ENCODE data around the gene OR52W1.

Gene OR52W1

DNA sequence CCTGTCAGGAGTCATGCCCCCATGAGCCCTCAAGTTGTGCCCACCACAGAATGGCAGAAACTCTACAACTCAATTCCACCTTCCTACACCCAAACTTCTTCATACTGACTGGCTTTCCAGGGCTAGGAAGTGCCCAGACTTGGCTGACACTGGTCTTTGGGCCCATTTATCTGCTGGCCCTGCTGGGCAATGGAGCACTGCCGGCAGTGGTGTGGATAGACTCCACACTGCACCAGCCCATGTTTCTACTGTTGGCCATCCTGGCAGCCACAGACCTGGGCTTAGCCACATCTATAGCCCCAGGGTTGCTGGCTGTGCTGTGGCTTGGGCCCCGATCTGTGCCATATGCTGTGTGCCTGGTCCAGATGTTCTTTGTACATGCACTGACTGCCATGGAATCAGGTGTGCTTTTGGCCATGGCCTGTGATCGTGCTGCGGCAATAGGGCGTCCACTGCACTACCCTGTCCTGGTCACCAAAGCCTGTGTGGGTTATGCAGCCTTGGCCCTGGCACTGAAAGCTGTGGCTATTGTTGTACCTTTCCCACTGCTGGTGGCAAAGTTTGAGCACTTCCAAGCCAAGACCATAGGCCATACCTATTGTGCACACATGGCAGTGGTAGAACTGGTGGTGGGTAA, at the start of gene OR52W1:
OR52W1 (plus strand) TSS at position 51 of the 637 bp plus-strand sequence; CDS start at position 51, 0 bp downstream.
- no peak within 1 kb of the TSS for H3K9ac ChIP-seq (ENCODE audit: low read depth, low read length)
- H3K4me3 ChIP-seq (ENCODE audit: low read length), result no peak within 1 kb of the TSS
- H3K9me3 ChIP-seq (ENCODE audit: insufficient read depth, low read depth, low read length), result no peaks in the 10 kb centered on the region
- H3K27me3 ChIP-seq (ENCODE audit: insufficient read depth, low read length), result no peaks in the 10 kb centered on the region
- peaks cover 7% of the 10 kb centered on the region for H3K4me1 ChIP-seq (ENCODE audit: insufficient read depth, low read length)
- no peak within 1 kb of the TSS for H3K27ac ChIP-seq (ENCODE audit: low read length)
- H3K36me3 ChIP-seq (ENCODE audit: insufficient read depth, low read depth, low read length), result no peaks in the 10 kb centered on the region

- no peak overlapping the region for H3K4me3 ChIP-seq (ENCODE audit: low read length)
- no peaks in the 10 kb centered on the region for H3K27me3 ChIP-seq (ENCODE audit: insufficient read depth, low read length)
- no peak overlapping the region for H3K9ac ChIP-seq (ENCODE audit: low read depth, low read length)
- no peaks in the 10 kb centered on the region for H3K4me1 ChIP-seq (ENCODE audit: insufficient read depth, low read length)
- no peaks in the 10 kb centered on the region for H3K36me3 ChIP-seq (ENCODE audit: insufficient read depth, low read depth, low read length)
- H3K27ac ChIP-seq (ENCODE audit: low read length), result no peak overlapping the region
- H3K9me3 ChIP-seq (ENCODE audit: insufficient read depth, low read depth, low read length), result no peaks in the 10 kb centered on the region
Observed at GRCh38 chr11:6151117-6151516, 47.9 kb upstream of the OR52W1 start.

GRCh38 chr11:6152126-6152525, 46.9 kb upstream of the OR52W1 start:
- Histone ChIP-seq H3K27ac (ENCODE audit: low read length) (no peak overlapping the region), H3K4me3 (ENCODE audit: low read length) (no peak overlapping the region), H3K9ac (ENCODE audit: low read depth, low read length) (no peak overlapping the region), H3K9me3 (ENCODE audit: insufficient read depth, low read depth, low read length) (no peaks in the 10 kb centered on the region), H3K36me3 (ENCODE audit: insufficient read depth, low read depth, low read length) (no peaks in the 10 kb centered on the region), H3K27me3 (ENCODE audit: insufficient read depth, low read length) (no peaks in the 10 kb centered on the region), H3K4me1 (ENCODE audit: insufficient read depth, low read length) (no peaks in the 10 kb centered on the region)

DNA sequence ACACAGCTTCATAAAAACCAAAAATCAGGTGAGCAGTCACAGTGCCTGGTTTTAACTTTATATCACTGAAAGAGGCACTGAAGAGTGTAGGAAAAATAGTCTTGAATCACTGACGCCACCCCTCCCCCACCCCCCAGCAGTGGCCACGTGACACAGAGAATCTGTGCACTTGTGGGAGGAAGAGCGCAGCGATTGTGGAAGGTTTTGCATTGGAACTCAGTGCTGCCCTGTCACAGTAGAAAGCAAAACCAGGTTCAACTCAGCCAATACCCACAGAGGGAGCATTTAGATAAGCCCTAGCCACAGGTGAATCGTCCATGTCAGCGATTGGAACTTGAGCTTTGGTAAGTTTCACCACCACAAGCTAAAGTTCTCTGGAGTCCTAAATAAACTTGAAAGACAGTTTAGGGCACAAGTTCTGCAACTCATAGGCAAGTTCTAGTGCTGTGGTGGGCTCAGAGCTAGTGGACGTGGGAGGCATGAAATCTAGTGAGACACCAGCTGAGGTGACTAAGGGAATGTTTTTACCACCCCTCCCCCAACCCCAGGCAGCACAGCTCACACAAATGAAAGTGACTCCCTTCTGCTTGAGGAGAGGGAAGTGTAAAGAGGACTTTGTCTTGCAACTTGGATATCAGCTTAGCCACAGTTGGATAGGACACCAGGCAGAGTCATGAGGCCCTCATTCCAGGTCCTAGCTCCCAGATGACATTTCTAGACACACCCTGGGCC, 42.2 kb upstream of the OR52W1 start:
- H3K9me3 ChIP-seq (ENCODE audit: insufficient read depth, low read depth, low read length), result no peaks in the 10 kb centered on the region
- no peak overlapping the region for H3K27ac ChIP-seq (ENCODE audit: low read length)
- H3K9ac ChIP-seq (ENCODE audit: low read depth, low read length), result no peak overlapping the region
- no peak overlapping the region for H3K4me3 ChIP-seq (ENCODE audit: low read length)
- no peaks in the 10 kb centered on the region for H3K36me3 ChIP-seq (ENCODE audit: insufficient read depth, low read depth, low read length)
- no peaks in the 10 kb centered on the region for H3K4me1 ChIP-seq (ENCODE audit: insufficient read depth, low read length)
- H3K27me3 ChIP-seq (ENCODE audit: insufficient read depth, low read length), result no peaks in the 10 kb centered on the region

DNA sequence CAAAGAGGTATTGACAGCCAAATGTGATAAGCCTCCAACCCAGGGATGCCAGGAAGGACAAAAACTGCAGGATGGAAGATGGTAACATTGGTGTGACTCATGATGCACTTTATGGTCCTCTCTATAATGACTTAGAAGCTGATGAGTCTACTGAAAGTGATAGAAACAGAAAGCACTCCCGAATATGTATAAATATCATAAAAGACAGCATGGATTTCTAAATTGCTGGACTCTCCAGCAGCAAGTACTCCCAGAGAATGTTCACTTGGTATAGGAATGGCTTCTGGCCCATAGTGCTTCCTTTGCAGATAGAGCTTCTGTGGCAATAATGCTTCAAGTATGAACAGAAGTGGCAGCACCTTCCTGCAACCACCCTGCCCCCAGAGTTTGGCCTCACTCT, 28.8 kb upstream of the OR52W1 start, which contains the start of gene OR52B2:
OR52B2 (minus strand) TSS at position 101 of the 400 bp plus-strand sequence; CDS start at position 101, 0 bp downstream.
- no peak within 1 kb of the TSS for H3K4me3 ChIP-seq (ENCODE audit: low read length)
- H3K27ac ChIP-seq (ENCODE audit: low read length), result no peak within 1 kb of the TSS
- no peak within 1 kb of the TSS for H3K9ac ChIP-seq (ENCODE audit: low read depth, low read length)
- no peaks in the 10 kb centered on the region for H3K4me1 ChIP-seq (ENCODE audit: insufficient read depth, low read length)
- H3K36me3 ChIP-seq (ENCODE audit: insufficient read depth, low read depth, low read length), result no peaks in the 10 kb centered on the region
- 0 out of 2 replicates have a peak, but pooled peaks cover 2% of the 10 kb centered on the region for H3K9me3 ChIP-seq (ENCODE audit: insufficient read depth, low read depth, low read length)
- H3K27me3 ChIP-seq (ENCODE audit: insufficient read depth, low read length), result no peaks in the 10 kb centered on the region

DNA sequence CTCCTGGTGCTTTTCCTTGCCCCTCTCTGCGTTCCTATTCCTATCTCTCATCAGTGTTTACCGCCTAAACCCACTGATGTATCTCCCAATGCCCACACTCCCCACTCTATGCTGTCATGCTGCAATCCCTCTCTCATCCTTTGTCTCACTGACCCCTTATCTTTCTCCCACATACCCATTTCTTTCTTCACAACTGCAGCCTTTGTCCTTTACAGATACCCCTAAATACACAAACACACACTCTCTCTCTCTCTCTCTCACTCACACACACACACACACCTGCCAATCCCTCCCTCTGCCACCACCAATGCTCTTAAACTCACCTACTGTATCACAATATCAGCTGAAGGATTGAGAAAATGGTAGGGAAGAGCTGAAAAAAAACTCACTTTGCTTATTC, 23.6 kb upstream of the OR52W1 start:
- Histone ChIP-seq H3K9me3 (ENCODE audit: insufficient read depth, low read depth, low read length) (peaks cover 10% of the 10 kb centered on the region; the same call in 1 of the 2 replicates), H3K27ac (ENCODE audit: low read length) (no peak overlapping the region), H3K9ac (ENCODE audit: low read depth, low read length) (no peak overlapping the region), H3K27me3 (ENCODE audit: insufficient read depth, low read length) (no peaks in the 10 kb centered on the region), H3K4me3 (ENCODE audit: low read length) (no peak overlapping the region), H3K4me1 (ENCODE audit: insufficient read depth, low read length) (no peaks in the 10 kb centered on the region), H3K36me3 (ENCODE audit: insufficient read depth, low read depth, low read length) (no peaks in the 10 kb centered on the region)

- Histone ChIP-seq H3K4me3 (ENCODE audit: low read length) (no peak overlapping the region), H3K9ac (ENCODE audit: low read depth, low read length) (no peak overlapping the region), H3K27me3 (ENCODE audit: insufficient read depth, low read length) (no peaks in the 10 kb centered on the region), H3K4me1 (ENCODE audit: insufficient read depth, low read length) (no peaks in the 10 kb centered on the region), H3K9me3 (ENCODE audit: insufficient read depth, low read depth, low read length) (no peaks in the 10 kb centered on the region), H3K36me3 (ENCODE audit: insufficient read depth, low read depth, low read length) (no peaks in the 10 kb centered on the region), H3K27ac (ENCODE audit: low read length) (no peak overlapping the region)
Observed at GRCh38 chr11:6191742-6192141, 7.3 kb upstream of the OR52W1 start.

- Histone ChIP-seq H3K4me1 (ENCODE audit: insufficient read depth, low read length) (no peaks in the 10 kb centered on the region), H3K9ac (ENCODE audit: low read depth, low read length) (no peak overlapping the region), H3K4me3 (ENCODE audit: low read length) (no peak overlapping the region), H3K9me3 (ENCODE audit: insufficient read depth, low read depth, low read length) (no peaks in the 10 kb centered on the region), H3K36me3 (ENCODE audit: insufficient read depth, low read depth, low read length) (no peaks in the 10 kb centered on the region), H3K27ac (ENCODE audit: low read length) (no peak overlapping the region), H3K27me3 (ENCODE audit: insufficient read depth, low read length) (no peaks in the 10 kb centered on the region)
Observed at GRCh38 chr11:6194065-6194581, 4.9 kb upstream of the OR52W1 start.

- Histone ChIP-seq H3K9me3 (ENCODE audit: insufficient read depth, low read depth, low read length) (no peaks in the 10 kb centered on the region), H3K9ac (ENCODE audit: low read depth, low read length) (no peak overlapping the region), H3K4me1 (ENCODE audit: insufficient read depth, low read length) (peaks cover 6% of the 10 kb centered on the region), H3K36me3 (ENCODE audit: insufficient read depth, low read depth, low read length) (no peaks in the 10 kb centered on the region), H3K27ac (ENCODE audit: low read length) (no peak overlapping the region), H3K27me3 (ENCODE audit: insufficient read depth, low read length) (no peaks in the 10 kb centered on the region), H3K4me3 (ENCODE audit: low read length) (no peak overlapping the region)
Observed at GRCh38 chr11:6196396-6196795, 2.6 kb upstream of the OR52W1 start.

- Histone ChIP-seq H3K27me3 (ENCODE audit: insufficient read depth, low read length) (no peaks in the 10 kb centered on the region), H3K4me1 (ENCODE audit: insufficient read depth, low read length) (peaks cover 7% of the 10 kb centered on the region), H3K4me3 (ENCODE audit: low read length) (no peak overlapping the region), H3K9me3 (ENCODE audit: insufficient read depth, low read depth, low read length) (no peaks in the 10 kb centered on the region), H3K36me3 (ENCODE audit: insufficient read depth, low read depth, low read length) (no peaks in the 10 kb centered on the region), H3K9ac (ENCODE audit: low read depth, low read length) (no peak overlapping the region), H3K27ac (ENCODE audit: low read length) (no peak overlapping the region)
Observed at GRCh38 chr11:6197466-6198200, 1.4 kb upstream of the OR52W1 start.

DNA sequence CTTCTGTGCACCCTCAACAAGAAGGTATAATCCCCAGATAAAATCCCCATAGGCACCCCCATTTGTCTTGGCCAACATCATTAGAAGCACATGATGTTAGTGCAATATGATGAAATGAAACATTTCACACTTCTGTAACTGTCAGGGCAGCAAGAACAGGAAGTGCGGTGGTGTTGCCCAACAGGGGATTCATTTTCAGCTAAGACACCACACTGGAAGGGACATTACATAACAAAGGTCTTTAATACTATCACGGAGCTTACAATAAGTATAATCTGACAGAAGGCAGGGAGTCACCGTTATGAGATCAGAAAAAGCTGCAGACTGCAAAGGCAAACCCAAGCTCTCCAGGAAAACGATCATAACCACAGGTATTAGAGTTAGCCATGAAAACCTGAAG, 2.0 kb downstream of the OR52W1 start:
- Histone ChIP-seq H3K4me1 (ENCODE audit: insufficient read depth, low read length) (peaks cover 7% of the 10 kb centered on the region), H3K4me3 (ENCODE audit: low read length) (no peak overlapping the region), H3K27ac (ENCODE audit: low read length) (no peak overlapping the region), H3K9ac (ENCODE audit: low read depth, low read length) (no peak overlapping the region), H3K36me3 (ENCODE audit: insufficient read depth, low read depth, low read length) (peaks cover 9% of the 10 kb centered on the region), H3K27me3 (ENCODE audit: insufficient read depth, low read length) (no peaks in the 10 kb centered on the region), H3K9me3 (ENCODE audit: insufficient read depth, low read depth, low read length) (no peaks in the 10 kb centered on the region)
